Stomach (tissue), 4 donors: ENCODE measurements around the gene TENM3.

Experiments used
- CTCF ChIP-seq, 7 experiments: fragments of 450-650 bp in 4 of 7; fragments of 200-600 bp in 3 of 7; sonication (generic) in 3 of 7; IDR thresholded peaks; one replicate each; pipeline ENCODE4 v1.5.1; 2016 to 2019; ENCODE audit warnings: antibody characterized with exemption in 7 of 7, control low read depth in 2 of 7, mild to moderate bottlenecking in 1 of 7
- POLR2A ChIP-seq, 4 donors: fragments of 450-650 bp; IDR thresholded peaks; one replicate each; pipeline ENCODE4 v1.6.1; 2016; ENCODE audit warnings: antibody characterized with exemption in 4 of 4, control low read depth in 2 of 4, mild to moderate bottlenecking in 1 of 4, moderate library complexity in 1 of 4
- POLR2AphosphoS5 ChIP-seq, 3 donors: sonication (generic); formaldehyde crosslinking; IDR thresholded peaks; one replicate each; pipeline ENCODE4 v1.6.1; 2016; ENCODE audit warnings: antibody characterized with exemption in 3 of 3

- TF ChIP-seq CTCF (IDR thresholded peaks at IDR 0.05) (no peak), POLR2AphosphoS5 (IDR thresholded peaks at IDR 0.05) (no peak), POLR2A (IDR thresholded peaks at IDR 0.05) (no peak)
Observed at GRCh38 chr4:182600093-182600492, 356.9 kb downstream of the TENM3 start.
